ENCODE data around the gene LIN7A.

DNA sequence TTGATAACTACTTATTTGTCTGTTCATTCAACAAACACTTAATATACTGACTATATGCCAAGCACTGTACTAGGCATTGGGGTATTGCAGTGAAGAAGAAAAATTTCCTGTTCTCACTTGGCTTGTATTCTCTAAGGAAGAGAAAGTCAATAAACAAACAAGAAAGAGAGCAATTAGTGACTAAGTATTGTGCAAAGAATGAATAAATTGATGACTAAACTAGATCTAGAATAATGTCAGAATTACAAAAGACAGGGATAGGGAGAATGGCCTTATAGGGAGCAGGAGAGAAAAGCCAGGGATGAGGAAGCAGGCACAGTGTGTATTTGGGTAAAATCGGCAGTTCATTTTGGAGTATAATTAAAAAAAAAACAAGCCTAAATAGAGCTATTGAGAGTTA is 4.2 kb upstream of the LIN7A start:
- TF ChIP-seq, protein P1, sequence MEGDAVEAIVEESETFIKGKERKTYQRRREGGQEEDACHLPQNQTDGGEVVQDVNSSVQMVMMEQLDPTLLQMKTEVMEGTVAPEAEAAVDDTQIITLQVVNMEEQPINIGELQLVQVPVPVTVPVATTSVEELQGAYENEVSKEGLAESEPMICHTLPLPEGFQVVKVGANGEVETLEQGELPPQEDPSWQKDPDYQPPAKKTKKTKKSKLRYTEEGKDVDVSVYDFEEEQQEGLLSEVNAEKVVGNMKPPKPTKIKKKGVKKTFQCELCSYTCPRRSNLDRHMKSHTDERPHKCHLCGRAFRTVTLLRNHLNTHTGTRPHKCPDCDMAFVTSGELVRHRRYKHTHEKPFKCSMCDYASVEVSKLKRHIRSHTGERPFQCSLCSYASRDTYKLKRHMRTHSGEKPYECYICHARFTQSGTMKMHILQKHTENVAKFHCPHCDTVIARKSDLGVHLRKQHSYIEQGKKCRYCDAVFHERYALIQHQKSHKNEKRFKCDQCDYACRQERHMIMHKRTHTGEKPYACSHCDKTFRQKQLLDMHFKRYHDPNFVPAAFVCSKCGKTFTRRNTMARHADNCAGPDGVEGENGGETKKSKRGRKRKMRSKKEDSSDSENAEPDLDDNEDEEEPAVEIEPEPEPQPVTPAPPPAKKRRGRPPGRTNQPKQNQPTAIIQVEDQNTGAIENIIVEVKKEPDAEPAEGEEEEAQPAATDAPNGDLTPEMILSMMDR (IDR thresholded peaks at IDR 0.05; ENCODE audit: low read length), result no peak
- no peak for TF ChIP-seq EZH2 (IDR thresholded peaks at IDR 0.05; ENCODE audit: borderline replicate concordance, low read length)

Measured in OCI-LY1 (cell line).